CD1c-positive myeloid dendritic cell (primary cell): ENCODE measurements around the gene SIGLECL1.

Experiments
- DNase-seq: peaks from one replicate; pipeline ENCODE4 v3.0.0-alpha.2; 2016; ENCODE audit errors: extremely low spot score

SIGLECL1 gene

GRCh38 chr19:51295382-51296126 lies 44.7 kb downstream of the SIGLECL1 start:
- no peak for DNase-seq

GRCh38 chr19:51296336-51297093 lies 45.6 kb downstream of the SIGLECL1 start:
- DNase-seq: no peak

- no peak for DNase-seq
These were observed 46.5 kb downstream of the SIGLECL1 start for GRCh38 chr19:51297406-51297805.

GRCh38 chr19:51301266-51301665 lies 50.4 kb downstream of the SIGLECL1 start:
- DNase-seq: no peak

- no peak for DNase-seq
These were observed 54.6 kb downstream of the SIGLECL1 start for GRCh38 chr19:51305479-51305878.

GRCh38 chr19:51311351-51312257 lies 60.7 kb downstream of the SIGLECL1 start, which contains the start of gene IGLON5:
Gene IGLON5 (plus strand): TSS chr19:51311644. CDS start chr19:51311848, 204 bp downstream.
- no peak for DNase-seq

- DNase-seq: no peak
These were observed 65.8 kb downstream of the SIGLECL1 start for GRCh38 chr19:51316688-51317087.

- DNase-seq: no peak
These were observed 66.5 kb downstream of the SIGLECL1 start for GRCh38 chr19:51317376-51317775.

GRCh38 chr19:51317968-51318367 lies 67.1 kb downstream of the SIGLECL1 start:
- DNase-seq: no peak
